ENCODE data around the gene OR9Q1. TPM values are rescaled to one million over a fixed set of nuclear protein-coding genes. Genes with fewer than 3 reads are reported as not detected.
"Not testable (repeated sequence)": the region's sequence is repeated elsewhere in the genome, so short reads cannot be mapped to it uniquely, and the experiment has no call there.

OR9Q1 gene, protein sequence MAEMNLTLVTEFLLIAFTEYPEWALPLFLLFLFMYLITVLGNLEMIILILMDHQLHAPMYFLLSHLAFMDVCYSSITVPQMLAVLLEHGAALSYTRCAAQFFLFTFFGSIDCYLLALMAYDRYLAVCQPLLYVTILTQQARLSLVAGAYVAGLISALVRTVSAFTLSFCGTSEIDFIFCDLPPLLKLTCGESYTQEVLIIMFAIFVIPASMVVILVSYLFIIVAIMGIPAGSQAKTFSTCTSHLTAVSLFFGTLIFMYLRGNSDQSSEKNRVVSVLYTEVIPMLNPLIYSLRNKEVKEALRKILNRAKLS
- total RNA-seq (2014; rRNA removed; shearing (Covaris generic)) = not detected in 2 replicates
- polyA plus RNA-seq (2015; cell fraction: cytosol; rRNA removed) = not detected in 2 replicates
- not detected in 2 replicates for polyA plus RNA-seq (2015; cell fraction: nucleus; rRNA removed)

- in situ Hi-C loops (cut with HindIII; ENCODE audit: low pct_unique_long_range_greater_than_20kb, low sequenced_read_pairs) = no loop called here
These were observed at the start of gene OR9Q1 for GRCh38 chr11:58023435-58023931. TSS of gene OR9Q1 (plus strand) at chr11:58023881. CDS start at chr11:58179445, 155,564 bp downstream.

DNA sequence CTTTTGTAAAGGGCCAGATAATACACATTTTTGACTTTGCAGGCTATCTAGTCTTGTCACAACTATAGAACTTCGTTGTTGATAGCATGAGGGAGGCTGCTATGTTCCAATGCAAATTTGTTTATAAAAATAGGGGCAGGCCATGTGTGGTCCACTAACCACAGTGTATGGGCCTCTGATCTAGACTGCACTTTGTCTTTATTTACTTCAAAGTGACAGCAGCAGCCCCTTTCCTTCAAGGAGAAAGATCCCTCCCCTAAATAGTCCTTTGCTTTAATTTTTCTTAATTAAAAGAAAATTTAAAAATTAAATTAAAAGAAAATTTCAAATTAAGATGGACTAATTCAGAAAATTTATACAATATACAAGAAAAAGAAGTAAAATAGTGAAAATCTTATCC is 49.5 kb upstream of the OR9Q1 start:
- in situ Hi-C loops (cut with HindIII; ENCODE audit: low pct_unique_long_range_greater_than_20kb, low sequenced_read_pairs) = no loop called here
- no peak for DNase-seq (ENCODE audit: low read depth, low spot score)

More at GRCh38 chr11:58023435-58023931, at the start of gene OR9Q1:
- no peak for DNase-seq (ENCODE audit: low read depth, low spot score)

GRCh38 chr11:57974848-57975601 is 48.7 kb upstream of the OR9Q1 start:
- DNase-seq (ENCODE audit: low read depth, low spot score) = no peak
- in situ Hi-C loops (cut with HindIII; ENCODE audit: low pct_unique_long_range_greater_than_20kb, low sequenced_read_pairs) = no loop called here

DNA sequence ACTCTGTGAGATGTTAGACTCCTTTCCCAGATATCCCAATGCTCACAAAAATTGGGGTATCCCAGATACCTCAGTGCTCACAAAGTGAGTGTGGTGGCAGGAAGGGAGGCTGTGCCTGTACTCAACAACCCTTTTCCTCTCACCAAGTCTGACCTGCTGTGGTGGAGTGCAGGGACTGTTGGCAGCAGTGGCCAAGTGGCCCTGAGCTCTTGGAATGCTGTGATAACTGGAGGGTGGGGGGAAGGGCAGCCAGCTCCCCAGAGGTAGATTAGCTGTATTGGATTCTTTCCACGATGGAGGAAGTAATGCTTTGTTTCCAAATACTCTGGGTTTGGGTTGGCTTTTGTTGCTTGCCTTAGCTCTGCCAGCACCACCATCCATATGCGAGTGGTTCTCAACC is 46.0 kb upstream of the OR9Q1 start:
- in situ Hi-C loops (cut with HindIII; ENCODE audit: low pct_unique_long_range_greater_than_20kb, low sequenced_read_pairs) = no loop called here
- no peak for DNase-seq (ENCODE audit: low read depth, low spot score)

DNA sequence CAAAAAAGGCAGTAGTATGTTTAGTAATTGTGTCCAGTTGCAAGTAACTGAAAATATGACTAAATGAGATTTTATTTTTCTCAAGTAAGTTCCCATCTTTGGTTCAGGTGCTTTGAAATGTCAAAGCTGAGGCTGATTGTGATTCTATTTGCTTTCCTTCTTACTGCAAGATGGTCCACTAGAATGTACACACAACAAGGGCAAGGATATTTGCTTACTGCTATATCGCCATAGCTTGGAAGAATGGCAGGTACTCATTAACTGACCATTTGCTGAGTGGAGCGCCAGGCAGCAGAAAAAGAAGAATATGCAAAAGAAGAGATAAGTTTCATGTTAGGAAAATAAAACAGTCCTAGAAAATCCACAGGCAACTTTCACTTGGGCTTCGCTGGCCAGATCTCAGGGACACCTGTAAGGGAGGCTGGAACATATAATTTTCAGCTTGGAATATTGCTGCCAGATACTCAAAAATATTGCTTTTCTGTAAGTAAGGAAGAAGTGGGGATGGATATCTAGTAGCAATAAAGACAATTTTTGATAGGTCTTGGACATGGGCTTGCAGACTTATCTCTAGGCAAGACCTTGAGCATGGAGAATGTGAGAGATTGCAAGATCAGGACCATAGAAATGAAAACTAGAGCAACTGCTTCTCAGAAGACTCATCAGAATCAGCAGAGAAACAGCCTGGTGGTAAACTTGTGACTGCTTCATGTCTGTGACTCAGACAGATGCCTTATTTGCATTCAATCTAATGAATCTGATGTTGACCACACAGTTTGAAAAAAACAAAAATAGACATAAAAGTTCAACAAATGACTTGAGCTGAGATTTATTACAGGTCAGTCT is 44.8 kb upstream of the OR9Q1 start:
- in situ Hi-C loops (cut with HindIII; ENCODE audit: low pct_unique_long_range_greater_than_20kb, low sequenced_read_pairs) = no loop called here
- DNase-seq (ENCODE audit: low read depth, low spot score) = peak; percentile 31

- DNase-seq (ENCODE audit: low read depth, low spot score) = no peak
- in situ Hi-C loops (cut with HindIII; ENCODE audit: low pct_unique_long_range_greater_than_20kb, low sequenced_read_pairs) = no loop called here
These were observed 44.1 kb upstream of the OR9Q1 start for GRCh38 chr11:57979532-57980079.

DNA sequence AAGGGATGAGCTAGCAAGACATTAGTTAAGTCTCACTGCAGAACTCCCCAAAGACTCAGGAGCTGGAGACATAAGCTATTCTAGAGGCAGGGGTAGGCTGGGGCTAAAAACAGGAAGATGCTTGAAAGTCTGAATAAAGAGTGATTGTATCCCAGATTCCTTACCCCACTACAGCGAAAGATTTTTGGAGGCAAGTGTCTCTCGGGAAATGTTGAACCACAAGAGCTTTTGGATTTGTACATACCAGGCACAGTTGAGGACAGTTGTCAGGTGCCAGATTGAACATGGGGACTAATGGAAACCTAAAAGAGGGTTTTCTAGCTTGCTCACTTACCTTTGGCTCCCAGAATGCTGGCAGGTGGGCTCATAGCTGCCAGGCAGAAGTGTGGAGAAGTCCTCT is 43.5 kb upstream of the OR9Q1 start:
- in situ Hi-C loops (cut with HindIII; ENCODE audit: low pct_unique_long_range_greater_than_20kb, low sequenced_read_pairs) = no loop called here
- DNase-seq (ENCODE audit: low read depth, low spot score) = peak; percentile 9

- no peak for DNase-seq (ENCODE audit: low read depth, low spot score)
- in situ Hi-C loops (cut with HindIII; ENCODE audit: low pct_unique_long_range_greater_than_20kb, low sequenced_read_pairs) = no loop called here
These were observed 42.1 kb upstream of the OR9Q1 start for GRCh38 chr11:57981536-57981935.

DNA sequence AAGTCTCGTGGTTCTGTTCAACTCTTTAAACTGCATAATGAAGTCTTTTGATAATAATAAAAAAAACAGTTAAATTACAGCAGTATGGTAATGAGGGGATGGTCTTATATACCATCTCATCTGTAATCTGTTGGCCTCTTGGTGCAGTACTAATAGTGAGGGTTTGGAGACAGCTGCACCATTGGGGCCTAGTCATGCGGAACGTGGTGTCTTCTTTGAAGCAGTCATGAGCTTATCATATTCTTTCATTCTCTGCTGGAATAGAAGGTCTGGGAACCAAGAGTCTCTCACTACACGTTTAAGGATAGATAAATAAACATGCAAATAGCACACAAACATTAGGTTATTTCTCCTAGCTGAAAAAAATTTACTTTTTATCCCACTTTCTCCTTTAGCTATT is 40.9 kb upstream of the OR9Q1 start:
- no peak for DNase-seq (ENCODE audit: low read depth, low spot score)
- in situ Hi-C loops (cut with HindIII; ENCODE audit: low pct_unique_long_range_greater_than_20kb, low sequenced_read_pairs) = no loop called here

DNA sequence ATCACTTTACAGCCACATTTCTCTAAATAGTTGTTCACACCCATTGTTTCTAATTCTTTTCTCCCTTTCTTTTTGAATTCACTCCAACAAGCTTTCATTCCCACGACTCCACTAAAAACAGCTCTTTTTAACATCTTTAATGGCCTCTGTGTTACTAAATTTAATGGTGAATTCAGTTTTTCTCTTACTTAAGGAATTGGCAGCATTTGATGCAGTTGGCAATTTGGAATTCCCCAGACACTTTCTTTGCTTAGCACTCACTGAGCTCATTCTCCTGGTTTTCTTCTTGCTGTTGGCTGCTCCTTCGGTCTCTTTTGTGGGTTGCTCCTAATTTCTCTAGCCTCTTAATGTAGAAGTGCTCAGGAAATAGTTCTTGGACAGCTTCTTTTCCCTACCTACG is 40.5 kb upstream of the OR9Q1 start:
- in situ Hi-C loops (cut with HindIII; ENCODE audit: low pct_unique_long_range_greater_than_20kb, low sequenced_read_pairs) = no loop called here
- DNase-seq (ENCODE audit: low read depth, low spot score) = no peak

DNA sequence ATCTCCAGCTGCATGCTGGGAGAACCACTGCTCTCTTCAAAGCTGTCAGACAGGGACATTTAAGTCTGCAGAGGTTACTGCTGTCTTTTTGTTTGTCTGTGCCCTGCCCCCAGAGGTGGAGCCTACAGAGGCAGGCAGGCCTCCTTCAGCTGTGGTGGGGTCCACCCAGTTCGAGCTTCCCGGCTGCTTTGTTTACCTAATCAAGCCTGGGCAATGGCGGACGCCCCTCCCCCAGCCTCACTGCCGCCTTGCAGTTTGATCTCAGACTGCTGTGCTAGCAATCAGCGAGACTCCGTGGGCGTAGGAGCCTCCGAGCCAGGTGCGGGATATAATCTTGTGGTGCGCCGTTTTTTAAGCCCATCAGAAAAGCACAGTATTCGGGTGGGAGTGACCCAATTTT is 24.2 kb upstream of the OR9Q1 start:
- in situ Hi-C loops (cut with HindIII; ENCODE audit: low pct_unique_long_range_greater_than_20kb, low sequenced_read_pairs); DNase-seq (ENCODE audit: low read depth, low spot score): not testable (repeated sequence)

GRCh38 chr11:58000021-58000420 is 23.7 kb upstream of the OR9Q1 start:
- DNase-seq (ENCODE audit: low read depth, low spot score); in situ Hi-C loops (cut with HindIII; ENCODE audit: low pct_unique_long_range_greater_than_20kb, low sequenced_read_pairs): not testable (repeated sequence)

GRCh38 chr11:58000699-58001098 is 23.0 kb upstream of the OR9Q1 start:
- in situ Hi-C loops (cut with HindIII; ENCODE audit: low pct_unique_long_range_greater_than_20kb, low sequenced_read_pairs) = no loop called here
- DNase-seq (ENCODE audit: low read depth, low spot score) = no peak

DNA sequence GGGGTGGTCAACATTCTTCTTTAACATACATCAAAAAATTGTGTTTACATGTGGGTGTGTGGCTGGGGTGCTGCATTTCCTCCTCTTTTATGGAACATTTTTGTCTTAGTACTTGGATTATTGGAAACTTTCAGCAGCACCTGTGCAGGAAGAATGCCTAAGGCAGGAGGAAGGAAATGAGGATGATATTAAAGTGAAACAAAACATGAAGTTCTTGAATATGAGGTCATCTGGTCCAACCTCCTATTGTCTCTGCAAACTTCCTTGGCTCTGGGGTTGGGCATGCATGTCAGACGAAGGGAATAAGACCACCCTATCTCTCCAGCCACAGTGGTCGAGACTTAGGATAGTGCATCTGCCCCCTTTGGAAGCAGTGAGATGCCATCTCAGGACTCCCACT is 20.6 kb upstream of the OR9Q1 start:
- in situ Hi-C loops (cut with HindIII; ENCODE audit: low pct_unique_long_range_greater_than_20kb, low sequenced_read_pairs) = no loop called here
- DNase-seq (ENCODE audit: low read depth, low spot score) = no peak

GRCh38 chr11:58003591-58003990 is 20.1 kb upstream of the OR9Q1 start:
- in situ Hi-C loops (cut with HindIII; ENCODE audit: low pct_unique_long_range_greater_than_20kb, low sequenced_read_pairs) = no loop called here
- no peak for DNase-seq (ENCODE audit: low read depth, low spot score)

DNA sequence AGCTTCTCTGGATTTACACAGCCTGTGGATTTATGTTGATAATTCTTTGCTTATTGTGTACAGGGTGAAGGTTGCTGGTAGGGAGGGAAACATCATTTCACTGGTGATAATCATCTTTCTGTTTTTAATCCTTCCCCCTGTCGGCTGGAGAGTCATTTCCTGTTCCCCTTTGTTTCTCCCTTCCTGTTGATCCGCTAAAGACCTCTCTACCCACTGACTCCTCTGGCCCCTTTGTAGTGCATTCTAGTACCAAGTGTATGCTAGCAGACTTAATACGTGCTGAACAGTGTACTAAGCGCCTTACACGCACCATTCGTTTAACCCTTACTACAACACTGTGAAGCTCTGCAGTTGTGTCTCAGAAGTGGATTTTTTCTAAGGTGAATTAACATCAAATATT is 19.0 kb upstream of the OR9Q1 start:
- DNase-seq (ENCODE audit: low read depth, low spot score) = no peak
- in situ Hi-C loops (cut with HindIII; ENCODE audit: low pct_unique_long_range_greater_than_20kb, low sequenced_read_pairs) = no loop called here

- peak; percentile 39 for DNase-seq (ENCODE audit: low read depth, low spot score)
- in situ Hi-C loops (cut with HindIII; ENCODE audit: low pct_unique_long_range_greater_than_20kb, low sequenced_read_pairs) = no loop called here
These were observed 16.7 kb upstream of the OR9Q1 start for GRCh38 chr11:58006940-58007339.

DNA sequence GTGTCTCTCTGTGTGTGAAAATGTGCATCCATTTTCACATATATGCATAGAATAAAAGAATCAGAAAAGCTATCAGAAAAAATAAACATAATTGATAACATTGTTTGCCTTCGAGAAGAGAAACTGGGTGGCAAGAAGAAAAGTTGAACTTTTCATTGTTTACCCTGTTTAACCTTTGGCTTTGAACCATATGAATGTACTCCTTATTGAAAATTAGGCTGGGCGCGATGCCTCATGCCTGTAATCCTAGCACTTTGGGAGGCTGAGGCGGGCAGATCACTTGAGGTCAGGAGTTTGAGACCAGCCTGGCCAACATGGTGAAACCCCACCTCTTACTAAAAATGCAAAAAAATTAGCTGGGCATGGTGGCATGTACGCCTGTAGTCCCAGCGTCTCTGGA is 11.9 kb upstream of the OR9Q1 start:
- in situ Hi-C loops (cut with HindIII; ENCODE audit: low pct_unique_long_range_greater_than_20kb, low sequenced_read_pairs) = no loop called here
- DNase-seq (ENCODE audit: low read depth, low spot score) = no peak

All from SK-MEL-5 (cell line).